Suprapubic skin (tissue), 4 donors: ENCODE data around the gene GFOD1. TPM values are rescaled to one million over a fixed set of nuclear protein-coding genes. Genes with fewer than 3 reads are reported as not detected.

ENCODE experiments used
- DNase-seq, 2 donors: peaks; one replicate each; pipeline ENCODE4 v3.0.0-alpha.2; 2019; ENCODE audit warnings: low spot score in 2 of 2
- H3K27ac ChIP-seq: fragments of 200-600 bp; sonication (generic); one replicate; pipeline ENCODE4 v1.5.1; 2019
- H3K27me3 ChIP-seq: fragments of 200-600 bp; sonication (generic); one replicate; pipeline ENCODE4 v1.5.1; 2019
- H3K36me3 ChIP-seq: fragments of 200-600 bp; sonication (generic); one replicate; pipeline ENCODE4 v1.5.1; 2019
- H3K4me1 ChIP-seq: fragments of 200-600 bp; sonication (generic); one replicate; pipeline ENCODE4 v1.5.1; 2019
- H3K4me3 ChIP-seq: fragments of 200-600 bp; sonication (generic); one replicate; pipeline ENCODE4 v1.5.1; 2019; ENCODE audit warnings: mild to moderate bottlenecking
- H3K9me3 ChIP-seq: fragments of 200-600 bp; sonication (generic); one replicate; pipeline ENCODE4 v1.5.1; 2019
- EP300 ChIP-seq: sonication (generic); formaldehyde crosslinking; IDR thresholded peaks from one replicate; pipeline ENCODE4 v1.6.1; 2017; ENCODE audit warnings: antibody characterized with exemption
- POLR2A ChIP-seq, 2 donors: fragments of 450-650 bp; IDR thresholded peaks; one replicate each; pipeline ENCODE4 v1.6.1; 2017; ENCODE audit warnings: antibody characterized with exemption in 2 of 2, mild to moderate bottlenecking in 2 of 2, moderate library complexity in 2 of 2
- POLR2AphosphoS5 ChIP-seq, 3 donors: sonication (generic); formaldehyde crosslinking; IDR thresholded peaks; one replicate each; pipeline ENCODE4 v1.6.1; 2017; ENCODE audit warnings: antibody characterized with exemption in 3 of 3
- WGBS: methylation state at CpG from one replicate; pipeline ENCODE4 v1.1.5; 2018; 5-methylcytosine and 5-hydroxymethylcytosine counted together
- total RNA-seq, 4 donors: library from RNA; depleted of rRNA; stranded (reverse); fragments of >200 nt; gene quantifications; one replicate each; pipeline ENCODE4 v1.1.0, GENCODE V29; 2016
- TF ChIP-seq, protein P1 (sequence below), 2 donors: fragments of 200-600 bp in 1 of 2; fragments of 450-650 bp in 1 of 2; sonication (generic) in 1 of 2; IDR thresholded peaks; one replicate each; pipeline ENCODE4 v1.5.1; 2016 to 2019; ENCODE audit warnings: antibody characterized with exemption in 2 of 2, mild to moderate bottlenecking in 1 of 2, moderate library complexity in 1 of 2

The GFOD1 gene
- total RNA-seq, 4 donors from 2014 or later = 7.5 to 15.2 (median 13.7) TPM

DNA sequence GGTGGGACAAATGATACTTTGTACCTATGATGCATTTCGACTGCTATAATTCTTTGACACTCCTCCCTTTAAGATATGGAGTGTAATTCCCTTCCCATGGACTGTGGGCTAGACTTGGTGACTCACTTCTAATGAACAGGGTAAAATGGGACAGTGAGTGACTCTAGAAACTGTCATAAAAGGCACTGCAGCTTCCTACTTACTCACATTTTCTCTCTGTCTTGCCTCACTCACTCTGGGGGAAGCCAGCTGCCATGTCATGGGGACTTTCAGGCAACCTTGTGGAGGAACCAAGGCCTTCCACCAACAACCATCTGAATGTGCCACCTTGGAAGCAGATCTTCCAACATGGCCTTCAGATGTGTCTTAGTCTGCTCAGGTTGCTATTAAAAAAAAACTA lies 12.9 kb upstream of the GFOD1 start:
- Histone ChIP-seq H3K4me1 (no peaks in the 10 kb centered on the region), H3K9me3 (no peaks in the 10 kb centered on the region), H3K27ac (no peak overlapping the region), H3K4me3 (no peak overlapping the region), H3K36me3 (no peaks in the 10 kb centered on the region), H3K27me3 (no peaks in the 10 kb centered on the region)
- no peak for DNase-seq
- TF ChIP-seq, protein P1, sequence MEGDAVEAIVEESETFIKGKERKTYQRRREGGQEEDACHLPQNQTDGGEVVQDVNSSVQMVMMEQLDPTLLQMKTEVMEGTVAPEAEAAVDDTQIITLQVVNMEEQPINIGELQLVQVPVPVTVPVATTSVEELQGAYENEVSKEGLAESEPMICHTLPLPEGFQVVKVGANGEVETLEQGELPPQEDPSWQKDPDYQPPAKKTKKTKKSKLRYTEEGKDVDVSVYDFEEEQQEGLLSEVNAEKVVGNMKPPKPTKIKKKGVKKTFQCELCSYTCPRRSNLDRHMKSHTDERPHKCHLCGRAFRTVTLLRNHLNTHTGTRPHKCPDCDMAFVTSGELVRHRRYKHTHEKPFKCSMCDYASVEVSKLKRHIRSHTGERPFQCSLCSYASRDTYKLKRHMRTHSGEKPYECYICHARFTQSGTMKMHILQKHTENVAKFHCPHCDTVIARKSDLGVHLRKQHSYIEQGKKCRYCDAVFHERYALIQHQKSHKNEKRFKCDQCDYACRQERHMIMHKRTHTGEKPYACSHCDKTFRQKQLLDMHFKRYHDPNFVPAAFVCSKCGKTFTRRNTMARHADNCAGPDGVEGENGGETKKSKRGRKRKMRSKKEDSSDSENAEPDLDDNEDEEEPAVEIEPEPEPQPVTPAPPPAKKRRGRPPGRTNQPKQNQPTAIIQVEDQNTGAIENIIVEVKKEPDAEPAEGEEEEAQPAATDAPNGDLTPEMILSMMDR (IDR thresholded peaks at IDR 0.05) = no peak
- TF ChIP-seq EP300 = no peak
- no peak for TF ChIP-seq POLR2AphosphoS5 (IDR thresholded peaks at IDR 0.05)
- TF ChIP-seq POLR2A (IDR thresholded peaks at IDR 0.05) = no peak
- 91% methylated on average over 1 of the region's 1 CpG for WGBS

DNA sequence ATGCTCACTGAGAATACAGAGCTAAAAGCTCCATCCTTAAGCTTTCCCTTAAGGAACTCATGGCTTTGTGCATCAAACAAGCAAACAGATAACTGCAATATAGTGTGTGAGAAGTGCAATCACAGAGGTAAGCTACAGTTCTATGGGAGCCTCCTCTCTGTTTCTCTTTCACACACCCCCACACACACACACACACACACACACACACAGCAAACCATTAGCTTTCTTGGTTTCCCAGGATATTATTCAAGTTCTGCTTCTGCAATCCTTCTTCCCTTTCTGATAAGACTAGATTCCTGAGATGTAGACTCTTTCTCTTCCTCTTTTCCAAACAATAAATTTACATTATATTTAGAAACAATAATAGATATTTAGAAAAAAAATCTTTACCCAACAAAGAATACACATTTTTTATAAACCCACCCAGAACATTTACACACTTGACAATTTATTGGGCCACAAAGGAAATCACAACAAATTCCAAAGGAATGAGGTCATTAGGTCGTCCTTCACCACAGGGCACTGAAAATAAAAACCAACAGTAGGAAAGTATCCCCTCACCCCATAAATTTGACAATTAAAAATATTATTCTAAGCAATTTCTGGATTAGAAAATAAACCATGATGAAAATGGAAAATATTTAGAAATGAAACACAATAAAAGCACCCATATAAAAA lies 9.3 kb upstream of the GFOD1 start:
- Histone ChIP-seq H3K27me3 (no peaks in the 10 kb centered on the region), H3K4me3 (no peak overlapping the region), H3K9me3 (no peaks in the 10 kb centered on the region), H3K27ac (no peak overlapping the region), H3K36me3 (no peaks in the 10 kb centered on the region), H3K4me1 (no peaks in the 10 kb centered on the region)
- TF ChIP-seq EP300 (no peak), POLR2A (IDR thresholded peaks at IDR 0.05) (no peak), POLR2AphosphoS5 (IDR thresholded peaks at IDR 0.05) (no peak)
- TF ChIP-seq, protein P1 (IDR thresholded peaks at IDR 0.05) = no peak
- 55% methylated on average over 1 of the region's 1 CpG for whole genome bisulfite sequencing
- no peak for DNase-seq

DNA sequence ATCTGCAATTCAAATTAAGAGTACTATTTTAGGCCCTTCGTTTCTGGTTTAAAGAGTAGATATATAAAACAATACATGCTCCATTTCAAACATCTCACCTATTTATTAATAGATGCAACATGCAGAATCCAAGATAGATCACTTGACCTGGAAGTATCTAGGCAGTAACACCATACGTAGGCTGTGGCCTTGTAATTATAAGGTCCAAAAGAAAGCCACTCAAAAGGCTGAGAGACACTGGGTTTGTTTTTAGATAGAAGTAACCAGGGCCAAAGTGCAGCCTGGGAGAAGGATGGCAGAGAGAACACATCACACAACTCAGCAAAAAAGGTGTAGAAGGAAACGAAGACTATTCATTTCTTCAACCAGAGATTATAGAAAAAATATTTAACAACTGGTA lies 8.4 kb upstream of the GFOD1 start:
- no peaks in the 10 kb centered on the region for H3K27me3 ChIP-seq
- 84% methylated on average over 3 of the region's 3 CpGs for WGBS
- no peaks in the 10 kb centered on the region for H3K9me3 ChIP-seq
- no peak overlapping the region for H3K4me3 ChIP-seq
- H3K27ac ChIP-seq = no peak overlapping the region
- TF ChIP-seq EP300 (no peak), POLR2AphosphoS5 (IDR thresholded peaks at IDR 0.05) (no peak), POLR2A (IDR thresholded peaks at IDR 0.05) (no peak)
- TF ChIP-seq, protein P1 (IDR thresholded peaks at IDR 0.05) = no peak
- DNase-seq = no peak
- H3K4me1 ChIP-seq = peaks cover 4% of the 10 kb centered on the region
- no peaks in the 10 kb centered on the region for H3K36me3 ChIP-seq

DNA sequence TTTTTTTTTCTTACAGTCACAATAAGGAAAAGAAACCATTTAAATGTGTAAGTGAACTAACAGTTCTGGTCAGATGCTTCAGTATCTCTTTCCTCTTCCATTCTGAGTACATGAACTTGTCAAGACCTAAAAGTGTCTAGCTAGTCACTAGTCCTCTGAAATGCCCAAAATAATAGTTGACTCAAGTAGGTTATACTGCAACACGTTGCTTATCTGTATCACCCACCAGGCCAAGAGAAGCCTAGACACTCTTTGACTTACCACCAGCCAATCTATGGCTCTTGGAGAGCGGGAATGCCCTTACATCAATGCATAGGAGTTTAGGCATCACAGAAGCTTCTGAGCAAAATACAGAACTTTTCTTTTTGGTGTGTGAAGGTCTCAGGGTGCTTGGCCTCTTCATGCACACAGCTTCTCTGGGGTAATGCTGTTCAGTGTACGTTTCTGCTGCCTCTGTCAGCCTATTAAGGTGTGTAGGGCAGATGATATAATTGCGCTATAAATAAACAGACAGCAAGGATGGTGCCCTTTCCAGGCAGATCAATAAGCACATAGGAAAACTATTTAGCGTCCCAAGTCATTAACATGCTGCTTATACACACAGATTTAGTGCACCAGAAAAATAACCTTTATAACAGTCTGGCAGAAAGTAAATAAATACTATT lies 7.8 kb upstream of the GFOD1 start:
- no peak for DNase-seq
- Histone ChIP-seq H3K36me3 (no peaks in the 10 kb centered on the region), H3K27ac (no peak overlapping the region), H3K9me3 (no peaks in the 10 kb centered on the region), H3K4me3 (no peak overlapping the region), H3K27me3 (no peaks in the 10 kb centered on the region), H3K4me1 (peaks cover 4% of the 10 kb centered on the region)
- TF ChIP-seq EP300 (no peak), POLR2AphosphoS5 (IDR thresholded peaks at IDR 0.05) (no peak), POLR2A (IDR thresholded peaks at IDR 0.05) (no peak)
- TF ChIP-seq, protein P1 (IDR thresholded peaks at IDR 0.05) = no peak
- WGBS = 93% methylated on average over 5 of the region's 5 CpGs

DNA sequence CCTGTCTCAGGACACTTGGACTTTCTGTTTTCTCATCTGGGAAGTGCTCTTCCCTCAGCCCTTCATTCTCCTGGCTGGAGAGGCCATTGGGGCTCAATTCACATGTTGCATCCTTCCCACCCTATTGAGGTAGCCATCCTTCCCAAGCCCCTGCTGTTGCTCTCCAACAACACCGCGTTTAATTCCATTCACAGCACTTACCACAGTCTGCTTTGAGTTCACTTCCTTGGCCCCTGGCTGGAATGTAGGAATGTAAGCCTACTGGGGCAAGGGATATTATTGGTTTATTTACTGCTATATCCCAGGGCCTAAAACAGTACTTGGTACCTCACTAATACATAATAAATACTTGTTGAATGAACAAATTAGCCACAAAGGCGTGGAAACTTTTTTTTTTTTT lies 6.7 kb upstream of the GFOD1 start:
- Histone ChIP-seq H3K36me3 (no peaks in the 10 kb centered on the region), H3K4me3 (no peak overlapping the region), H3K4me1 (peaks cover 5% of the 10 kb centered on the region), H3K27ac (no peak overlapping the region), H3K27me3 (no peaks in the 10 kb centered on the region), H3K9me3 (no peaks in the 10 kb centered on the region)
- no peak for DNase-seq
- WGBS = 86% methylated on average over 2 of the region's 3 CpGs
- TF ChIP-seq POLR2AphosphoS5 (IDR thresholded peaks at IDR 0.05) (no peak), POLR2A (IDR thresholded peaks at IDR 0.05) (no peak), EP300 (no peak)
- TF ChIP-seq, protein P1 (IDR thresholded peaks at IDR 0.05) = no peak
